OCI-LY1 (cell line): ENCODE measurements around the gene IGSF6.

Source experiments
- H2AFZ ChIP-seq: fragments of 200-600 bp; sonication (generic), shearing (Covaris generic); 2 replicates; pipeline ENCODE4 v1.6.0; 2014; ENCODE audit warnings: antibody characterized with exemption, mild to moderate bottlenecking, low read length
- H3F3A ChIP-seq: fragments of 200-600 bp; sonication (generic), shearing (Covaris generic); 2 replicates; pipeline ENCODE4 v1.6.0; 2014; ENCODE audit warnings: mild to moderate bottlenecking, antibody characterized with exemption, low read length, moderate library complexity; ENCODE audit not compliant: insufficient read depth
- H3K27ac ChIP-seq: fragments of 200-600 bp; sonication (generic); 2 replicates; pipeline ENCODE4 v1.5.1; 2014; ENCODE audit warnings: low read length, mixed run types, mild to moderate bottlenecking, low read depth; ENCODE audit not compliant: poor library complexity, severe bottlenecking
- H3K27me3 ChIP-seq: fragments of 200-600 bp; sonication (generic); 2 replicates; pipeline ENCODE4 v1.6.0; 2014; ENCODE audit warnings: antibody characterized with exemption, mild to moderate bottlenecking, low read length, moderate library complexity; ENCODE audit not compliant: insufficient read depth
- H3K36me3 ChIP-seq: fragments of 200-600 bp; sonication (generic); 2 replicates; pipeline ENCODE4 v1.6.1; 2014; ENCODE audit warnings: mild to moderate bottlenecking, antibody characterized with exemption, low read length, moderate library complexity, mixed read lengths; ENCODE audit not compliant: insufficient read depth
- H3K4me1 ChIP-seq: fragments of 200-600 bp; sonication (generic); 2 replicates; pipeline ENCODE4 v1.5.1; 2014; ENCODE audit warnings: mild to moderate bottlenecking, low read length, moderate library complexity; ENCODE audit not compliant: insufficient read depth, severe bottlenecking
- H3K4me2 ChIP-seq: fragments of 200-600 bp; sonication (generic), shearing (Covaris generic); 2 replicates; pipeline ENCODE4 v1.6.1; 2014; ENCODE audit warnings: low read length
- H3K4me3 ChIP-seq: fragments of 200-600 bp; sonication (generic); 2 replicates; pipeline ENCODE4 v1.5.1; 2014; ENCODE audit warnings: low read length, low read depth, mild to moderate bottlenecking, mixed read lengths; ENCODE audit not compliant: poor library complexity, severe bottlenecking
- H3K79me2 ChIP-seq: fragments of 200-600 bp; shearing (Covaris generic); 2 replicates; pipeline ENCODE4 v1.6.1; 2016; ENCODE audit warnings: mixed run types, low read length, mixed read lengths; ENCODE audit not compliant: insufficient read depth
- H3K9ac ChIP-seq: fragments of 200-600 bp; sonication (generic), shearing (Covaris generic); 2 replicates; pipeline ENCODE4 v1.6.1; 2014; ENCODE audit warnings: mild to moderate bottlenecking, low read length, mixed read lengths
- H3K9me2 ChIP-seq: fragments of 200-600 bp; sonication (generic), shearing (Covaris generic); 2 replicates; pipeline ENCODE4 v1.6.1; 2014; ENCODE audit warnings: low read depth, mild to moderate bottlenecking, low read length, mixed read lengths
- H3K9me3 ChIP-seq: fragments of 200-600 bp; shearing (Covaris generic); 2 replicates; pipeline ENCODE4 v1.6.1; 2014; ENCODE audit warnings: low read length, mixed read lengths
- H4K20me1 ChIP-seq: fragments of 200-600 bp; sonication (generic), shearing (Covaris generic); 2 replicates; pipeline ENCODE4 v1.6.0; 2016; ENCODE audit warnings: mild to moderate bottlenecking, low read length; ENCODE audit not compliant: insufficient read depth
- CTCF ChIP-seq: fragments of 200-600 bp; sonication (generic), shearing (Covaris generic); IDR thresholded peaks from 2 replicates; pipeline ENCODE4 v1.5.1; 2017; ENCODE audit warnings: mild to moderate bottlenecking, antibody characterized with exemption, low read length, moderate library complexity, mixed read lengths
- EZH2 ChIP-seq: fragments of 200-600 bp; sonication (generic), shearing (Covaris generic); IDR thresholded peaks from 2 replicates; pipeline ENCODE4 v1.8.0; 2017; ENCODE audit warnings: borderline replicate concordance, mixed run types, mild to moderate bottlenecking, antibody characterized with exemption, low read length, moderate library complexity, mixed read lengths

IGSF6 gene

GRCh38 chr16:21652453-21652852 is at the start of gene IGSF6:
Gene IGSF6 (minus strand): TSS chr16:21652608. CDS start chr16:21652598, 10 bp downstream.
- no peak within 1 kb of the TSS for H3K27ac ChIP-seq
- H3K9ac ChIP-seq, result no peak within 1 kb of the TSS
- no peak for TF ChIP-seq EZH2
- no peak within 1 kb of the TSS for H3K4me2 ChIP-seq
- H3K27me3 ChIP-seq, result no peaks in the 10 kb centered on the region
- peaks cover 21% of the 10 kb centered on the region; the same call in 1 of the 2 replicates for H3K36me3 ChIP-seq
- H3K9me2 ChIP-seq, result no peaks in the 10 kb centered on the region
- no peak within 1 kb of the TSS for H3K4me3 ChIP-seq
- H3K79me2 ChIP-seq, result no peaks in the 10 kb centered on the region
- no peaks in the 10 kb centered on the region for H4K20me1 ChIP-seq
- H2AFZ ChIP-seq, result no peak within 1 kb of the TSS
- H3K9me3 ChIP-seq, result no peaks in the 10 kb centered on the region
- H3K4me1 ChIP-seq, result peaks cover 49% of the 10 kb centered on the region
- peaks cover 10% of the 10 kb centered on the region for H3F3A ChIP-seq

GRCh38 chr16:21701271-21701670 is 48.9 kb upstream of the IGSF6 start:
- Histone ChIP-seq H3F3A (no peaks in the 10 kb centered on the region), H3K4me1 (peaks cover 4% of the 10 kb centered on the region), H3K4me3 (no peak overlapping the region), H4K20me1 (no peaks in the 10 kb centered on the region), H3K9me3 (peaks cover 7% of the 10 kb centered on the region), H3K9ac (no peak overlapping the region), H2AFZ (no peak overlapping the region), H3K27me3 (no peaks in the 10 kb centered on the region; the same call in 1 of the 2 replicates), H3K9me2 (no peaks in the 10 kb centered on the region), H3K27ac (no peak overlapping the region), H3K79me2 (no peaks in the 10 kb centered on the region), H3K36me3 (no peaks in the 10 kb centered on the region; the same call in 1 of the 2 replicates), H3K4me2 (no peak overlapping the region)
- no peak for TF ChIP-seq CTCF

- Histone ChIP-seq H3K9me3 (peaks cover 7% of the 10 kb centered on the region), H3K79me2 (no peaks in the 10 kb centered on the region), H3K4me3 (no peak overlapping the region), H3K9ac (no peak overlapping the region), H4K20me1 (no peaks in the 10 kb centered on the region), H2AFZ (no peak overlapping the region), H3K27me3 (peaks cover 3% of the 10 kb centered on the region; the same call in 1 of the 2 replicates), H3K4me1 (no peaks in the 10 kb centered on the region), H3F3A (no peaks in the 10 kb centered on the region), H3K4me2 (no peak overlapping the region), H3K36me3 (no peaks in the 10 kb centered on the region; the same call in 1 of the 2 replicates), H3K9me2 (no peaks in the 10 kb centered on the region), H3K27ac (no peak overlapping the region)
- no peak for TF ChIP-seq EZH2
- peak; percentile 18; the same call in 1 of the 2 replicates for TF ChIP-seq CTCF
Observed at GRCh38 chr16:21698169-21699032, 46.0 kb upstream of the IGSF6 start.
